DND-41 (cell line): ENCODE measurements around the gene FAM162A.

ENCODE experiments used
- CTCF ChIP-seq: IDR thresholded peaks from 2 replicates; pipeline ENCODE4 v1.5.1; 2012; ENCODE audit warnings: borderline replicate concordance, low read length, moderate library complexity, mild to moderate bottlenecking; ENCODE audit not compliant: poor library complexity, severe bottlenecking; ENCODE audit errors: extremely low read depth
- EZH2 ChIP-seq: IDR thresholded peaks from 3 replicates; pipeline ENCODE4 v1.6.1; 2012; ENCODE audit warnings: borderline replicate concordance, low read depth, mild to moderate bottlenecking, moderate library complexity, low read length, inconsistent platforms; ENCODE audit not compliant: severe bottlenecking

- peak; percentile 42 for TF ChIP-seq CTCF
- TF ChIP-seq EZH2, result no peak
Observed at GRCh38 chr3:122458992-122459391, 75.0 kb downstream of the FAM162A start.
